ENCODE results near the gene DDX20.
"Not testable (repeated sequence)": the region's sequence is repeated elsewhere in the genome, so short reads cannot be mapped to it uniquely, and the experiment has no call there.

DDX20 gene

GRCh38 chr1:111733992-111734341 is 21.7 kb upstream of the DDX20 start:
- DNase-seq (ENCODE audit: low spot score): no peak

GRCh38 chr1:111734426-111734825 is 21.3 kb upstream of the DDX20 start:
- DNase-seq (ENCODE audit: low spot score): no peak

- no peak for DNase-seq (ENCODE audit: low spot score)
These were observed 20.8 kb upstream of the DDX20 start for GRCh38 chr1:111734856-111735255.

DNA sequence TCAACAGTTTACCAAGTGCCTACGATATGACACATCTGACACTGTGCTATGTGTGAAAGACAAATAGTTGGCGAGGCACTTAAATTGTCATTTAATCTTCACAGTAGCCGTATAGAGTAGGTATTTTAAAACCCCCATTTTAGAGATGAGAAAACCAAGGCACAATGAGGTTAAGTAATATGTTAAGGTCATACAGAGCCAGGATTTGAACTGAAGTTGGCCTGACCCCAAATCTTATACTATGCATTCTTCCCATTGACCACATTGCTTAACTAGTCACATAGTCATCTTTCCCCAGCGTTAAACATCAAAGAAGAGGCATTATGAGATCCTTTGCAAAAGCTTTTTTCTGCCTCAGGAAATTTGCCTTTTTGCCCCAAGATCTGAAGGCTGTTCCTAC is 20.4 kb upstream of the DDX20 start:
- DNase-seq (ENCODE audit: low spot score): no peak

DNA sequence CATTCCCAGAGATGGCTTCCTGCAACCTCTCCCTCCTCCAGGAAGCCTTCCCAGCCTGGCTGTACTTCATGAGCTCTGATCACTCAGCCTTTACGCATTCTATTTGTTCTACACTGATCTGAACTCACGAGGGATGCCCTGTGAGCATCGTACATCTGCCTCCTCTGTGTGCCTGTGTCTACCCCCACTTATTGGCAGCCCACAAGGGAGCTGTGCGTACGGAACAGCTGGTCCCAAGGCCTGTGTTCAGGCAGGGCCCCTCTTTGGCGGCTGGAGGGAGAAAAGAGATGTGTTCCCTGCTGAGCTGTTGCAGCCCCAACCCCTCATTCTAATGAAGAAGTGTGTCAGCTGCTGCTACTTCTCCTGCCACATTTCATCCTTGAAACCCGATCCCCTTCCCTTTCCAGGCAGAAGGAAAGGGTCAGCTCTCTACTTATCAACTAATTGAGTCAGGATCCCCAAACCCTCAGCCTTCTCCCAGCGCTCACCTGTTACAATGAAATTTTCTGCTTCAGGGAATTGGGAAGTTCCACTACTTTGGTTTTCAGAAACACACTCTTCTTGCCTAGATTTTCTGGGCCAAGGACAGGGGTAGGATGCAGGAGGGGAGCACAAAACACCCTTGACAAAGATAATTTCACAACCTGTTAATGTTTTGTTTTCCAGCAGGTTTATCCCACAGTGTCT is 19.7 kb upstream of the DDX20 start:
- no peak for DNase-seq (ENCODE audit: low spot score)

DNA sequence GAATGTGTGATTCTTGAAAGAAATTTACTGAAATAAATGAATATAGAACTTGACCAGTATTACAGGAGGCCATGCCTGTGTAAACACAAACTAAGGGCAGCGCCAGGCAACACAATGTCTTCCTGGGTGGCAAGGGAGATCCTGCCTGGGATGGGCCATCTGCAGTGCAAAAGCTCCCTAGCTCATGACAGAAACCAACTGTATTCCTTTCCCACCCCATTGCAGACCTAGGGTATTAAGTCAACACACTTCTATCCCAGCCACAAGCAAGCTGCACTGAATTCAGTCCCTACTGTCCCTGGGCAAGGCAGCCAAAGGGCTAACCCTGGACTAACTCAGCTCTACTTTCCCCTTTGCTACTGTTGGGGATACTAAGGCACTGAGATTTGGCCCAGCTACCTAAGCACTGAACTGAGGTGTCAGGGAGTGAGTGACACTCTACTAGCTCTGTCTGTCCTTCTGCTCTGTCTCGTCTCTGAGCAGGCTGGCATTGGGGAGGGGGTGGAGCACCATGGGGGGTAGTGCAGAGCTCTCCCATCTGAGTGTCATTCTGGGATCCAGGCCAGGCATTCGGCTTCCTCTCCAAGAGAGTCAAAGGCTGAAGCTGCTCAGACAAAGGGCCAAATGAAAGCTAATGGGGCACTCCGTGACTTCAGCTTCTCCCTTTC is 19.0 kb upstream of the DDX20 start:
- no peak for DNase-seq (ENCODE audit: low spot score)

DNA sequence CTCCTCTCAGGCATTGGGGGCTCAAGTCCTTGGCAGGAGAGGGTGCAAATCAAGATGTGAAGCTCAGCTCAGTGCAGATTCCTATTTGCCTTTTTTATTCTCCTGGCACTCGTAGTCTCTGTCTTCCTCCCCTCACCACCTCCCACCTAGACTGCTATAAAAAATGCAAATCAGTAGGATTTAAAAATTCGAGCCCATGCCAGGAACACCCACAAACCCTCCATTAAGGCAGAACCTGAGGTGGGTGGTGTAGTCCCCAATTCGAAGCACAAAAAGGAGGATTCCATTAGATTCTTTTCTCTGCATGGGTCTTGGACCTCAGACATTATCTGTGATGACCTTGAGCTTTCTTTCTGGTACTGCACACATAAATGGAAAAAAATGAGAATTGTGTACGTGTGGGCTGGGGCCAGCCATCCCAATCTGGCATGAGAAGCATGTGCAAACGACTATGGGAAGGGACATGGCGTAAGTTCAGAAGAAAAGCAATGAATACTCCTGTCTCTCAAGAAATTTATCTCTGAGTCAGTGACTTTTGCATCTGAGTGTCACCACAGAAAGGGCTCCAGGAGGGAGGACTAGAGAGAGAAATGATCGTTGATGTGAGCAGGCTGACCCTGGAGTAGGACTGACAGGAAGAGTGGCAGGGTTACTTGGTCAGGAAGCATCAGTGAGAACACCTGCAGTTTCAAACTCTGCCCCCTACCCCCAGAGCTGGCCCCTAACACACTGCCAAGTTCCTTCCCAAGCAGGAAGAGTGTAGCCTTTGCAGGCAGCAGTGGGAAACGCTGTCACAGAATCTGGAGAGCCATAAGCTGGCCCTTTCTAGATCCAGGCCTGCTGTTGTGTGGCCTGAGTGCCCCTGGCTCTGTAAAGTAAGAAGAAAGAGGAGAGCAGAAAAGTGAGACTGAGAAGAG is 18.2 kb upstream of the DDX20 start:
- peak; percentile 36 for DNase-seq (ENCODE audit: low spot score)

DNA sequence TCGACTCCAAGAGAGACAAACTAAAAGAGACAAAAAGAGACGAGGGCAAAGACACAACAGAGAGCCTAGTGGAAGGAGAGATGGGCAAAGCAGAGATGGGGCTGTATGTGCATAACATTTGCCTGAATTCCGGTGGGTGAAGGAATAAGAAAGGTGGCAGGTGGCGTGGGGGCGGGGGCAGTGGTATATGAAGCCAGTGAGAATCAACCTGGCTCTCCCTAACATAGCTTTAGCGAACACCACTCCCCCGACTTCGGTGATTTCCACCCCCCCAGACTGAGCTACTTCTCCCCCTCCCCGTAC is 17.6 kb upstream of the DDX20 start:
- DNase-seq (ENCODE audit: low spot score): no peak

- DNase-seq (ENCODE audit: low spot score): peak; percentile 76
These were observed 17.1 kb upstream of the DDX20 start for GRCh38 chr1:111738436-111739193.

DNA sequence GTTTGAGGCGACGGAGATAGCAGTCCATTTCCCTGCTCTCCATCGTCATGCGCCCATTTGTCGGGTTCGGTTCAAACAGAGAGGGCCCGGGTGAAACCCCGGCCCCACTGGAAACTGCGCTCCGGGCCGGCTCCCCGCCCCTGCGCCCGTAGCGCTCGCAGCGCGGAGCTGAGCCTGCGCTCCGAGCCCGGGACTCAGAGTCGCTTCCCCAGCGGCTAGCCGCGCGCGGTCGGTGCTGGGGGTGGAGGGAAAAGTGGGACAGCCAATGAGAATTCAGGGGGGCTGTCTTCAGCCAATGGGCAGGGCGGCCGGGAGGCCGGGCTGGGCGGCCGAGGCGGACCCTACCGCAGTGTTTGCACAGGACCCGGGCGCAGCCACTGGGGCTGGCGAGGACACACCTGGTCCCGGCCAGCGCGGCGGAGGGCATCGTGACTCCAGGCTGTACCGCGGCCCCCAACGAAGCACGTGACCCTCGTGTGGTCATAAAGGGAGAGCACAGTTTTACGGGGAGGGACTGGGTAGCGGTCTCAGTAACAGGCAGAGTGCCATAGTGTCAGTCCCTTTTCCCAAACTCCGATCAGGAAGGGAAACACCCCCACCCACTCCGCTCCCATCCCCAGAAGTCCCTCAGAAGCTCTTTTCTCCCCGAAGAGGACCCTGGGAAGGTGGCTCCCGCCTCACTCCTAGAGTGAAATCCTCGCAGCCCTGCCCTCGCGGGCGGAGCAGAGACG is 16.3 kb upstream of the DDX20 start, which contains the start of gene INKA2:
TSS of gene INKA2 (minus strand) at position 202 of the 731 bp plus-strand sequence. CDS start at position 49, 153 bp downstream.
- DNase-seq (ENCODE audit: low spot score): peak; percentile 90

DNA sequence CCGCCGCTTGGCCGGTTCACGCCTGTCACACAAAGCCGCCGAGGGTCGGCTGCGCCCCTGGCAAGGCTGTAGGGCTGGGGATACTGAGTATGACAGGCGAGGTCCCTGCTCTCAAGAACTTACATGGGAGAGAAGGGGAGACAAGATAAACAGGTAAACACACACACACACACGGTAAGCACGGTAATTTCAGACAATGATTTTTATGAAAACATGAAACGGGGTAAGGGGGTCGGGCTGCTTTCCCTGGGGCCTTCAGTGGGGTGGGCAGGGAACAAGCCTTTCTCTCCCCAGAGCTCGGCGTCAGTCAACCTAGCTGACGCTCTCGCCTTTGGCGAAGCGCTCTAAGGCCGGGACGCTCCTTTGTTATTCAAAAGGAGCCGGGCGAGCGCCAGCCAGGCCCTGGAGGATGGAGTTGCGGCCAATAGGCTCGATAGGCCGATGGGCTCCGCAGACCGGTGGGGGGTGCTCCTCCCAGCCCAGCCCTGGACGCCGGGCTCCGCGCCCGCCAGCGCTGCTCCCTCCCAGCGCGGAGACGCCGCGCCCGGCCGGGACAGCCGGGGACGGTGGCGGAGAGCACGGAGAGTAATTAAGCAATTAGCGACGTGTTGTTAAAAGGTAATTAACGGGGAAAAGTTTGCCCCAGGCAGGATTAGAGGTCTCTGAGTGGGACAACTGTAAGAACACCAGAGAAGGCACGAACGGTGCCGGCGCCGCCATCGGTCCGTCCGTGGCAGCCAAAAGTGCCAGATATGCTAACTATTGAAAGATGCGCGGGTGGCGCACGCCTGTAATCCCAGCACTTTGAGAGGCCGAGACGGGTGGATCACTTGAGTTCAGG is 15.6 kb upstream of the DDX20 start:
- no peak for DNase-seq (ENCODE audit: low spot score)

DNA sequence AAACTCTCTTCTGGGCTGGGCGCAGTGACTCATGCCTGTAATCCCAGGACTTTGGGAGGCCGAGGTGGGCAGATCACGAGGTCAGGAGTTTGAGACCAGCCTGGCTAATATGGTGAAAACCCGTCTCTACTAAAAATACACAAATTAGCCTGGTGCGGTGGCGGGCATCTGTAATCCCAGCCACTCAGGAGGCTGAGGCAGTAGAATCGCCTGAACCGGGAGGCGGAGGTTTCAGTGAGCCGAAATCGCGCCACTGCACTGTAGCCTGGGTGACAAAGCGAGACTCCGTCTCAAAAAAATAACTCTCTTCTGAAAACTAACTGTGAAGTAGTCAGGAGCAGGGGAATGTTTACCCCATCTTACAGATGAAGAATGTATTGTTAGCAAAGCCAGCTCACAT is 13.4 kb upstream of the DDX20 start:
- DNase-seq (ENCODE audit: low spot score): not testable (repeated sequence)

- no peak for DNase-seq (ENCODE audit: low spot score)
These were observed 12.7 kb upstream of the DDX20 start for GRCh38 chr1:111742938-111743549.

DNA sequence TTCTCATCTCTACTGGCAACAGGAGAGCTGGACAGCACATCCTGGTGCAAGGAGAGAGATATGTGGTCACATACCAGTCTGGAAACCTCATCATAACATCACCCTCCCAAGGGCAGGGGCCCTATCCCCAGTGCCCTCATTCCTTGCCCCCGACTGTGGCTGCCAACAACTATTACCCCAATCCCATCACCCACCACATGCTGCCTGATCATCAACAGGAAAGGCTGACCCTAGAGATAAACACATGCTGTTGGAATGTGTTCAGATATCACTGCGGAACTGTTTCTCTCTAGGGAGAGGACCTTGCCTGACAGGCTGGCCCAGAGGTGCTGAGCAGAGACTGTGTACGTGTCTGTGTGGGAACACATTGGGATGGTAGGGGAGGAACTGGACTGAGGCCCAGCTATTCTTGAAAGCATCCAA is 12.0 kb upstream of the DDX20 start:
- DNase-seq (ENCODE audit: low spot score): no peak

- DNase-seq (ENCODE audit: low spot score): peak; percentile 34
These were observed 9.8 kb upstream of the DDX20 start for GRCh38 chr1:111745675-111746613.

GRCh38 chr1:111746614-111746999 is 9.1 kb upstream of the DDX20 start:
- no peak for DNase-seq (ENCODE audit: low spot score)

GRCh38 chr1:111747282-111747734 is 8.4 kb upstream of the DDX20 start:
- DNase-seq (ENCODE audit: low spot score): peak; percentile 92

DNA sequence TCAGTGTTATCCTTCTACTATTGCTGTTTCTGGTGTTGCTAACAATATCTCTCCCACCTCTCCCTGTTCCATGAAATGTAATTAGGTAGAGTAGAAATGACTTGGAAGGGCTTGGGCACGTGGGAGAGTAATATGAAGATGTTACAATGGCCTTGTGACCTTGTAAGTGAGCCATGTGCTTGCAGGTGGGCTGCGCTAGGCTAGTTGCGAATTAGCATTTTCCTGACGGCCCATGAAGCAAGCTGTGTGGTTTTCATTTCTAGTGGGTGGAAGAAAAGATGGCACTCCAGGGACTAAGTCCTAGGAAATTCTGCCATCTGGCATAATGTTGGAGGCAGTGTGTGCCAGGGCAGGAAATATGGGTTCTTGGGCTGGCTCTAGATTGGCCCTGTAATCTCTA is 7.8 kb upstream of the DDX20 start:
- DNase-seq (ENCODE audit: low spot score): no peak

DNA sequence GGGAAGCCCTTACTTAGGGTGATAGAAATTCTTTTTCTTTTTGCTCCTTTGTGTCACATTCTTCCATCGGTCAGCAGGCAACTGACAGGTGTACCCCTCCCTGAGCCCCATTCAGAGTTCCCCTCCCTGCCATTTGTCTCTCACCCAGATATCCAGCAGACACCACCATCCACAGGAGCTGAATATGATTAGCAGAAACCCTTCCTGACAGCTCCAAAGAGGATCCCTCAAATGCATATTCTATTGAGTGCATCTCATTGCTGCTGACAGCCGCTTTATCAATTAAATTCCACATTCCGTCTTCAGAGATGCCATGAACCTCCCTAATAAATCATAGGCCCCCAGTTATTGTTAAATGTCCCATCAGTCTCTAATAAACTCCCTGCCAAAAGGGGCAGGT is 6.1 kb upstream of the DDX20 start:
- DNase-seq (ENCODE audit: low spot score): no peak
